HCT116 (cell line): ENCODE measurements around the gene C1QL4. TPM values are rescaled to one million over a fixed set of nuclear protein-coding genes. Genes with fewer than 3 reads are reported as not detected.

Experiments used
- ATAC-seq: fragments of 200-7000 bp; cut with Tn5 transposase; 2 replicates; pipeline ENCODE4 v1.9.1; 2020; ENCODE audit warnings: mild to moderate bottlenecking, moderate library complexity
- BruUV-seq: library from RNA; stranded (reverse); fragments of 400-500 nt; replicated peaks from 2 replicates; lab custom pipeline; 2021; lab: Mats Ljungman, UMichigan
- CTCF ChIA-PET: fragments of 300-600 bp; sonication (Branson Sonifier 250); formaldehyde crosslinking; loops from one replicate; lab custom pipeline; 2021; ENCODE audit warnings: antibody characterized with exemption; lab: Charles Lee
- POLR2A ChIA-PET: fragments of 300-600, 350-600 bp; sonication (Branson Sonifier 250); formaldehyde crosslinking; loops from one replicate; lab custom pipeline; 2021; ENCODE audit warnings: antibody characterized with exemption; lab: Charles Lee
- RAD21 ChIA-PET, 2 experiments: fragments of 300-600 bp; sonication (Branson Sonifier 250); formaldehyde crosslinking; loops; one replicate each; lab custom pipeline; 2023; ENCODE audit warnings: low total read pairs in 2 of 2; ENCODE audit not compliant: uncharacterized antibody in 2 of 2, unreplicated experiment in 2 of 2, low non-redundant PET in 1 of 2; lab: Charles Lee
- DNase-seq: peaks from one replicate; pipeline ENCODE4 v3.0.0-alpha.2; 2010; ENCODE audit warnings: low read depth, low spot score
- H2AFZ ChIP-seq: fragments of 200-600 bp; shearing (Covaris generic), sonication (generic); 2 replicates; pipeline ENCODE4 v1.6.1; 2017; ENCODE audit warnings: low read depth, mixed run types, mixed read lengths, antibody characterized with exemption, low read length; ENCODE audit not compliant: poor library complexity, severe bottlenecking
- H3K27ac ChIP-seq: 2 replicates; pipeline ENCODE4 v1.5.1; 2012; ENCODE audit warnings: low read depth, low read length
- H3K27me3 ChIP-seq: fragments of 200-600 bp; sonication (generic); 2 replicates; pipeline ENCODE4 v1.6.1; 2016; ENCODE audit warnings: mixed run types, low read length, mixed read lengths; ENCODE audit not compliant: insufficient read depth
- H3K36me3 ChIP-seq, 2 experiments: fragments of 200-500 bp in 1 of 2; fragments of 200-600 bp in 1 of 2; sonication (Bioruptor generic) in 1 of 2; sonication (generic) in 1 of 2; 2 replicates each; pipeline versions ENCODE4 v1.5.1 to v1.6.1; 2014 to 2016; ENCODE audit warnings: low read length in 2 of 2, inconsistent platforms in 1 of 2, mixed read lengths in 1 of 2, mixed run types in 1 of 2; ENCODE audit not compliant: insufficient read depth in 2 of 2, control insufficient read depth in 1 of 2
- H3K4me1 ChIP-seq, 2 experiments: fragments of 200-600 bp in 1 of 2; sonication (generic) in 1 of 2; 2 replicates each; pipeline versions ENCODE4 v1.5.1 to v1.6.1; 2012 to 2017; ENCODE audit warnings: low read length in 2 of 2, inconsistent platforms in 1 of 2, mild to moderate bottlenecking in 1 of 2, mixed read lengths in 1 of 2, mixed run types in 1 of 2, moderate library complexity in 1 of 2; ENCODE audit not compliant: insufficient read depth in 2 of 2, control insufficient read depth in 1 of 2
- H3K4me2 ChIP-seq: fragments of 200-600 bp; sonication (generic); 2 replicates; pipeline ENCODE4 v1.6.1; 2017; ENCODE audit warnings: mixed run types, low read length, mixed read lengths
- H3K4me3 ChIP-seq, 2 experiments: fragments of 200-600 bp in 1 of 2; sonication (generic) in 1 of 2; replicated peaks in 1 of 2; 2 replicates each; pipeline ENCODE4 v1.5.1; 2011 to 2016; ENCODE audit warnings: low read length in 2 of 2, control low read depth in 1 of 2, low read depth in 1 of 2, mild to moderate bottlenecking in 1 of 2, mixed read lengths in 1 of 2, mixed run types in 1 of 2
- H3K79me2 ChIP-seq: fragments of 200-600 bp; sonication (generic); 2 replicates; pipeline ENCODE4 v1.6.1; 2017; ENCODE audit warnings: mild to moderate bottlenecking, mixed run types, low read length, moderate library complexity, mixed read lengths; ENCODE audit not compliant: insufficient read depth
- H3K9ac ChIP-seq: fragments of 200-600 bp; sonication (generic); 2 replicates; pipeline ENCODE4 v1.6.1; 2016; ENCODE audit warnings: low read length, mixed read lengths
- H3K9me2 ChIP-seq: fragments of 200-600 bp; sonication (generic), shearing (Covaris generic); 2 replicates; pipeline ENCODE4 v1.6.1; 2017; ENCODE audit warnings: mixed run types, mild to moderate bottlenecking, moderate library complexity; ENCODE audit not compliant: insufficient read depth
- H3K9me3 ChIP-seq, 2 experiments: fragments of 200-500 bp in 1 of 2; fragments of 200-600 bp in 1 of 2; sonication (Bioruptor generic) in 1 of 2; sonication (generic) in 1 of 2; 2 replicates each; pipeline ENCODE4 v1.6.1; 2014 to 2017; ENCODE audit warnings: low read length in 2 of 2, mixed read lengths in 2 of 2, inconsistent platforms in 1 of 2, low read depth in 1 of 2, mild to moderate bottlenecking in 1 of 2, mixed run types in 1 of 2, moderate library complexity in 1 of 2; ENCODE audit not compliant: control insufficient read depth in 1 of 2, insufficient read depth in 1 of 2
- H4K20me1 ChIP-seq: fragments of 200-600 bp; sonication (generic), shearing (Covaris generic); 2 replicates; pipeline ENCODE4 v1.6.1; 2017; ENCODE audit warnings: mixed run types, mild to moderate bottlenecking, moderate library complexity; ENCODE audit not compliant: insufficient read depth
- CEBPB ChIP-seq: IDR thresholded peaks from 2 replicates; pipeline ENCODE4 v1.6.1; 2012; ENCODE audit warnings: low read depth
- ELF1 ChIP-seq: IDR thresholded peaks from 2 replicates; pipeline ENCODE4 v1.6.1; 2012; ENCODE audit warnings: low read depth, borderline replicate concordance
- EZH2 ChIP-seq: fragments of 200-600 bp; sonication (generic); IDR thresholded peaks from 2 replicates; pipeline ENCODE4 v1.6.1; 2017; ENCODE audit warnings: antibody characterized with exemption, mixed run types
- FOSL1 ChIP-seq: IDR thresholded peaks from 2 replicates; pipeline ENCODE4 v1.6.1; 2012; ENCODE audit warnings: low read depth
- POLR2A ChIP-seq: IDR thresholded peaks from 2 replicates; pipeline ENCODE4 v1.7.0; 2011; ENCODE audit warnings: borderline replicate concordance; ENCODE audit not compliant: insufficient read depth, insufficient read length; ENCODE audit errors: extremely low read depth
- POLR2AphosphoS5 ChIP-seq: IDR thresholded peaks from 2 replicates; pipeline ENCODE4 v1.6.1; 2011; ENCODE audit warnings: mild to moderate bottlenecking, low read depth, low read length, moderate library complexity
- SIN3A ChIP-seq: IDR thresholded peaks from 2 replicates; pipeline ENCODE4 v1.6.1; 2012; ENCODE audit warnings: low read depth
- SRF ChIP-seq: IDR thresholded peaks from 2 replicates; pipeline ENCODE4 v1.6.1; 2012; ENCODE audit warnings: low read depth
- TCF7L2 ChIP-seq: IDR thresholded peaks from 2 replicates; pipeline ENCODE4 v1.7.0; 2011; ENCODE audit warnings: borderline replicate concordance, inconsistent platforms; ENCODE audit not compliant: insufficient read depth, insufficient read length; ENCODE audit errors: extremely low read depth
- YY1 ChIP-seq: IDR thresholded peaks from 2 replicates; pipeline ENCODE4 v1.6.1; 2011; ENCODE audit warnings: low read length, low read depth, moderate library complexity, mild to moderate bottlenecking; ENCODE audit not compliant: insufficient replicate concordance; ENCODE audit errors: extremely low read depth
- intact Hi-C: fragments of 100-400 bp; cut with micrococcal nuclease; formaldehyde crosslinking; loops from 2 replicates; pipeline ENCODE4 v1.10.0; 2022
- total RNA-seq: library from RNA; stranded (reverse); gene quantifications from one replicate; pipeline ENCODE4 v1.2.1, GENCODE V29; 2021; ENCODE audit not compliant: unreplicated experiment
- TF ChIP-seq, protein P1 (sequence below), 3 experiments: fragments of 200-600 bp in 1 of 3; sonication (generic) in 1 of 3; IDR thresholded peaks in 2 of 3; conservative IDR thresholded peaks in 1 of 3; 2 replicates each; pipeline ENCODE4 v1.5.1; 2012 to 2017; ENCODE audit warnings: low read depth in 2 of 3, low read length in 2 of 3, antibody characterized with exemption in 1 of 3, borderline replicate concordance in 1 of 3, control low read depth in 1 of 3, mild to moderate bottlenecking in 1 of 3, mixed read lengths in 1 of 3, mixed run types in 1 of 3, moderate library complexity in 1 of 3; ENCODE audit not compliant: insufficient read depth in 1 of 3
- TF ChIP-seq, protein P2 (sequence below): IDR thresholded peaks from 2 replicates; pipeline ENCODE4 v1.6.1; 2012

C1QL4 gene
- total RNA-seq, 1 experiment from 2014 or later = 8.1 TPM

DNA sequence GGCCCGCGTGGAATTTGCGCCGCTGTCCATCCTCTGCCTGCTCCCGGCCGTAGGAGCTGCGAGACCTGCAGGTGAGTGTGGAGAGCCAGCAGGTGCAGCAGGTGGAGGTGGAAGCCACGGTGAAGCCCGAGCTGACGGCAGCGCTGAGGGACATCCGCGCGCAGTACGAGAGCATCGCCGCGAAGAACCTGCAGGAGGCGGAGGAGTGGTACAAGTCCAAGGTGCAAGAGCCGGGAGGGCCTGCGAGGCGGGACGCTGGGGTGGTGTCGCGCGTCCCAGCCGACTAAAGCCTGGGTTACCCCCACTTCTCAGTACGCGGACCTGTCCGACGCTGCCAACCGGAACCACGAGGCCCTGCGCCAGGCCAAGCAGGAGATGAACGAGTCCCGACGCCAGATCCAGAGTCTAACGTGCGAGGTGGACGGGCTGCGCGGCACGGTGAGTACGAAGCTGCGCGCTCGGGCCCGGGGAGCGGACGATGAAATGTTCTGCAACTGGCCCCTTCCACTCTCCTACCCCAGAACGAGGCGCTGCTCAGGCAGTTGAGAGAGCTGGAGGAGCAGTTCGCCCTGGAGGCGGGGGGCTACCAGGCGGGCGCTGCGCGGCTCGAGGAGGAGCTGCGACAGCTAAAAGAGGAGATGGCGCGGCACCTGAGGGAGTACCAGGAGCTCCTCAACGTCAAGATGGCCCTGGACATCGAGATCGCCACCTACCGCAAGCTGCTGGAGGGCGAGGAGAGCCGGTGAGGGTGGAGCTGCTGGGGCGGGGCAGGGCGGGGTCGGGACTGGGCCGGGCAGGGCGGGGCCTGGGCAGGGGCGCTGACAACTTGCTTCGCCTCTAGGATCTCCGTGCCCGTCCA is 39.9 kb downstream of the C1QL4 start:
- RAD21 ChIA-PET = interaction anchor here (0.8 to 1.5 kb wide), 2 partner anchors 25 to 26 kb away, joined by 3 read pairs; partner anchors contain the start of gene TROAP (in 1 of the 2)
- ATAC-seq = peak; percentile 83

More for the DNA sequence above, 39.9 kb downstream of the C1QL4 start:
- Histone ChIP-seq H4K20me1 (no peaks in the 10 kb centered on the region), H3K9me2 (no peaks in the 10 kb centered on the region), H3K4me2 (peak overlapping the region; percentile 87), H3K27me3 (no peaks in the 10 kb centered on the region), H3K9me3 (no peaks in the 10 kb centered on the region), H3K4me3 (peak overlapping the region; percentile 47 to 48), H3K4me1 (peaks cover 10 to 39% of the 10 kb centered on the region in 2 experiments; a peak in 3 of 4 replicates), H3K27ac (no peak overlapping the region; the same call in 1 of the 2 replicates), H3K79me2 (no peaks in the 10 kb centered on the region), H3K9ac (peak overlapping the region; percentile 32; the same call in 1 of the 2 replicates), H3K36me3 (no peaks in the 10 kb centered on the region)
- ChIA-PET CTCF (interaction anchor here (0.6 to 3.2 kb wide), 20 partner anchors 8 to 217 kb away, joined by 3 to 25 read pairs (median 4); partner anchors contain the start of genes C1QL4, DNAJC22, SPATS2 and TROAP), POLR2A (interaction anchor here (0.6 to 1.6 kb wide), 8 partner anchors 8 to 255 kb away, joined by 3 to 13 read pairs (median 4); partner anchors contain the start of gene TROAP)
- peak; percentile 62 for DNase-seq
- BruUV-seq = TSS peak; percentile 65
- no peak for TF ChIP-seq ELF1
- peak; percentile 62 for TF ChIP-seq POLR2AphosphoS5
- no peak for TF ChIP-seq TCF7L2
- TF ChIP-seq, protein P1, sequence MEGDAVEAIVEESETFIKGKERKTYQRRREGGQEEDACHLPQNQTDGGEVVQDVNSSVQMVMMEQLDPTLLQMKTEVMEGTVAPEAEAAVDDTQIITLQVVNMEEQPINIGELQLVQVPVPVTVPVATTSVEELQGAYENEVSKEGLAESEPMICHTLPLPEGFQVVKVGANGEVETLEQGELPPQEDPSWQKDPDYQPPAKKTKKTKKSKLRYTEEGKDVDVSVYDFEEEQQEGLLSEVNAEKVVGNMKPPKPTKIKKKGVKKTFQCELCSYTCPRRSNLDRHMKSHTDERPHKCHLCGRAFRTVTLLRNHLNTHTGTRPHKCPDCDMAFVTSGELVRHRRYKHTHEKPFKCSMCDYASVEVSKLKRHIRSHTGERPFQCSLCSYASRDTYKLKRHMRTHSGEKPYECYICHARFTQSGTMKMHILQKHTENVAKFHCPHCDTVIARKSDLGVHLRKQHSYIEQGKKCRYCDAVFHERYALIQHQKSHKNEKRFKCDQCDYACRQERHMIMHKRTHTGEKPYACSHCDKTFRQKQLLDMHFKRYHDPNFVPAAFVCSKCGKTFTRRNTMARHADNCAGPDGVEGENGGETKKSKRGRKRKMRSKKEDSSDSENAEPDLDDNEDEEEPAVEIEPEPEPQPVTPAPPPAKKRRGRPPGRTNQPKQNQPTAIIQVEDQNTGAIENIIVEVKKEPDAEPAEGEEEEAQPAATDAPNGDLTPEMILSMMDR (IDR thresholded peaks at IDR 0.05 in 2 of 3, conservative IDR thresholded peaks at IDR 0.05 in 1 of 3; ENCODE audit: borderline replicate concordance in 1 of 3, insufficient read depth in 1 of 3, low read depth in 2 of 3, low read length in 2 of 3) = peak in 2 of 3 experiments; percentile 20 to 34; a peak in 3 of 6 replicates
- no peak for TF ChIP-seq EZH2
- TF ChIP-seq YY1 = peak; percentile 58
- TF ChIP-seq, protein P2, sequence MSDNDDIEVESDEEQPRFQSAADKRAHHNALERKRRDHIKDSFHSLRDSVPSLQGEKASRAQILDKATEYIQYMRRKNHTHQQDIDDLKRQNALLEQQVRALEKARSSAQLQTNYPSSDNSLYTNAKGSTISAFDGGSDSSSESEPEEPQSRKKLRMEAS = 0 out of 2 replicates have a peak, but pooled peaks have one; percentile 24
- TF ChIP-seq CEBPB = no peak; the same call in 1 of the 2 replicates
- no peak for TF ChIP-seq SRF
- no peak for TF ChIP-seq SIN3A
- TF ChIP-seq FOSL1 = no peak
- TF ChIP-seq POLR2A = no peak
- TF ChIP-seq, all 23 proteins: peak for 4
- peak overlapping the region; percentile 29 for H2AFZ ChIP-seq
- intact Hi-C loops = no loop called here
